GM21786 (cell line): ENCODE data around the gene TXN2.
A peak's percentile ranks its signal among the peaks of the same experiment; 100 is the strongest.
"Not testable (repeated sequence)": the region's sequence is repeated elsewhere in the genome, so short reads cannot be mapped to it uniquely, and the experiment has no call there.

ENCODE experiments used
- ATAC-seq: cut with Tn5 transposase; IDR thresholded peaks from one replicate; pipeline ENCODE4 v1.9.1; 2021; ENCODE audit not compliant: unreplicated experiment

The TXN2 gene

DNA sequence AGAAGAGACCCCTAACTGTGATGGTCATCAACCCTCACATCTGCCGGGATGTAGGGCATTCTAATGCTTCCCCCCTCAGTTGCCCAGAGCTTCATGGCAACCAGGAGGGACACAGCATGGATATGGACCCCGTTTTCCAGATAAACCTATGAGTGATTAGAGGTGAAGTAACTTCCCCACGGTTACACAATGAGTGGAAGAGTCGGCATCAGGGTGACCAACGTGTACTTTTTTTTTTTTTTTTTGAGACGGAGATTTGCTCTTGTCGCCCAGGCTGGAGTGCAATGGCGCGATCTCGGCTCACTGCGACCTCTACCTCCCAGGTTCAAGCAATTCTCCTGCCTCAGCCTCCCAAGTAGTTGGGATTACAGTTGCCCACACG, 25.0 kb downstream of the TXN2 start:
- no peak for ATAC-seq

DNA sequence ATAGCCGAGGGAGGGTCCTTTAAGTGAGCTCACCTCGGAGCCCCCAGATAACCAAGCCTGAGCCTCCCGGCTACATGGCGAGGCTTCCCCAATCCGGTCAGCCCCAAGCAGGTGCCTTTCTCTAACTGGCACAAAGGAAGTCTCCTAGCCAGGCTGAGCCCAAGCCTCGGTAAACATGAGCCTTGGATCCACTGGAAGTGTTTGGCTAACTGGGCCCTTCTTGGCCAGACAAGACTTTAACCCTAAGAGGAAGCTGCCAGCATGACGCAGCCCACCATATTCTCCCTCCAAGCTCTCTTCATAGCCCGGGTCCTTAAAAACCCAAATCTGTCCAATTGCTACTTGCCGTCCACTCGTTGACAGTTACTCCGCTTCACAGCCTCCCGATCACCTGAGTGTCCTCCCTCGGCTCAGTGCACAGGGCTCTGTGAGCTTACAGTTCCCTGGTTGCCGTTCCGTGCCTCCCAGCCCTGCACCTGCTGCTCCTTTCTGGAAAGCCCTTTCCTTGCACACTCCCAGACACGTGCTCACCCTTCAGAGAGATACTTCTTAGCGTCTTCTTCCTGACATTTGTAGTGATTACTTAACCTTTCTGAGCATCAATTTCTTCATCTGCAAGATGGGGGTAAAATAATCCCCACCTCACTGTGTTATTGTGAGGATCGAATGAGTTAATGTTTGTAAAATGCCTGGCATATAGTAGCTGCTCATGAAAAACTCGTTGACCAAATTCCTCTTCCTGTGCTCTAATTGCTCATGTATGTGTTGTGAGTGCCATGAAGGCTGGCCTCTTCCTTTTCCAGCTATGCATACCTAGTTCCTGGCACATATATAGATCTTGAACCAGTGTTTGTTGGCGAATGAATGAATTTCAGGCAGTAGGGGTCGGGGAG, 25.6 kb downstream of the TXN2 start:
- ATAC-seq = no peak

DNA sequence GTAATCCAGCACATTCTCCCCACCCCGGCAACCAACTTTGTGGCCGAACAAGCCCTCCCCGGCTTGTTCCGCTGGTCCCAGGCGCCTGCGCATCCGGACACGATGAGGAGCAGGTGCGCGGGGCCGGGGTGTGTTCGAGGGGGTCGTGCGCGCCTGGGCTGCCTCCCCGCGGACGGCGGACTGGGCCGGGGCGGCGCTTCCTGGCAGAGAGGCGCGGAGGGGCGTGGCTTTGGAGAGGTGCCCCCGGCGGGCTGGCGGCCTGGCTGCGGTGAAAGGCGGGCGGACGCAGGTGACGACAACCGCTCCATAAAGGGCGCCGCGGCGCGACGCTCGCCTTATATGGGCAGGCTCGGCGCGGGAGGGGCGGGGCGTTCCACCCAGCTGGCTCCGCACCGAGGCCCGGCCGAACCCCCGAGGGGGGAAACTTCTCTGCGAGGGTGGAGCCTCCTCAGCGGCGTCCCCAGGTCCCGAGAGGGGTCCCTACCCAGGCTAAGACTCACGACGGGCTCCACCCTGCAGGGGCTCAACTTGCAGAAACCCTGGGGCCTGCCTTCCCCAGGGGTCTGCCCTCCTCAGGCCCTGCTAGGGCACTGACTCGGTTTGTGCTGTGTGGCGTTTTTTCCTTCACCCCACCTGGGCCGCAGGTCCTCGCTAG, 26.4 kb downstream of the TXN2 start:
- ATAC-seq = peak; percentile 43

DNA sequence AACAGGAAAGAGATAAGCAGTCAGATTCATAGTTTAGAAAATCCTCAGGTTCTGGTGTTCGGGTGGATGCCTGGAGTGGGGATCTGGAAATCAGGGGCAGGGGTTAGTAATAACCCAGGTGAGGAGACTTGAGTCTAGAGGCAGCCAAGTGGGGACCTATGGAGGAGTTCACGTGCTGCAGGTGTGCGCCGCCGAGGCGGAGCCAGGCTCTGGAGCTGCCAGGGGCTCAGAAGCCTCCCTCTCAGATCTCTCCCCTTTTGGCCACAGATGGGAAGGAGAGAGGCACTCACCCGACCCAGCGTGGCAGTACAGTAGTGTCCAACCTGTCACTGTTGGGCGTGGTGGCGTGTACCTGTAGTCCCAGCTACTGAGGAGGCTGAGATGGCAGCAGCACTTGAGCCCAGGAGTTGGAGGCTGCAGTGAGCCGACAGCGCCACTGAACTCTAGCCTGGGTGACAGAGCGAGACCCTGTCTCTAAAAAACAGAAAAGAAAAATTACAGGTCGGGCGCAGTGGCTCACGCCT, 27.5 kb downstream of the TXN2 start:
- ATAC-seq = no peak

DNA sequence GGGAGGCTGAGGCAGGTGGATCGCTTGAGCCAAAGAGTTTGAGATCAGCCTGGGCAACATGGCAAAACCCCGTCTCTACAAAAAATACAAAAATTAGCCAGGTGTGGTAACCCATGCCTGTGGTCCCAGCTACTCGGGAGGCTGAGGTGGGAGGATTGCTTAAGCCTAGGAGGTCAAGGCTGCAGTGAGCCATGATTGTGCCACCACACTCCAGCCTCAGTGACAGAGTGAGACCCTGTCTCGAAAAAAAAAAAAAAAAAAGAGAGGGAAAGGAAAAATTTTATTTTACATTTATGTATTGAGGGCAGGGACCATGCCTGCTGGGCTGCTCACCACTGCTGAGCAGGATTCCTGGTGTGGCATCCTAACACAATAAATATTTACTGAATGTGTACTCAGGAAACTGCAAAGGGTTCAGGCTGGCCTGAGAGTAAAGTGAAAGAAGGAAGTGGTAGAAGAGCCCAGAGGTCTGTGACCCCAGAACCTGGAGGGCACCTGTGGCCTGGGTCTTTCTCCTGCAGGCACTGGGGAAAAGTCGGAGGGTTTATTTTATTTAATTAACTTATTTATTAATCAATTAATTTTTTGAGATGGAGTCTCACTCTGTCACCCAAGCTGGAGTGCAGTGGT, 28.3 kb downstream of the TXN2 start:
- ATAC-seq = not testable (repeated sequence)

DNA sequence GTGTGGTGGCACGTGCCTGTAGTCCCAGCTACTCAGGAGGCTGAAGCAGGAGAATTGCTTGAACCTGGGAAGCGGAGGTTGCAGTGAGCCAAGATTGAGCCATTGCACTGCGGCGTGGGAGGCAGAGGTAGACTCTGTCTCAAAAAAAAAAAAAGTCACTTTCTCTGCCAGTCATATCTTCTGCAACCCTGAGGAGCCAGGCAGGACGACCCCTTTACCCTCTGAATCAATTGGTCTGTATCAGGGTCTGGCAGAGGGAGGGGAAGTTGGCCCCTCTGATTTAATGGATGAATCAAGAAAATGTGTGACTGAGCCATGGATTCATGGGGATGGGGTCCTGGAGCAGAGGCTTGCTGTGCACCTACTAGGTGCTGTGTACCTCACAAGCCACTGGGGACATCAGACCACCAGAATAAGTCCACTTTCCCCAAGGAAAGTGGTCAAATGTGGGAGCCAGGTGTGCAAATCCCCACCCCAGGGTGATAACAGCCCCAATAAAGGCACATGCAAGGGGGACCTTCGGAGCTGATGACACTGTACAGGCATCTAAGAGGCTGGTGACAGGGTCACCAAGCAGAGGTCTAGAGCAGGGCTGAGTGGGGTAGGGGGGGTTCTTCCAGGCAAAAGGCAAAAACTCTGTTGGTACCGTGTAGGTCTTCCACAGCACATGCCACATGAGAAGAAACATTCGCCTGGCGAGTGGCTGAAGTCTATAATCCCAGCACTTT, 29.0 kb downstream of the TXN2 start:
- ATAC-seq = no peak

DNA sequence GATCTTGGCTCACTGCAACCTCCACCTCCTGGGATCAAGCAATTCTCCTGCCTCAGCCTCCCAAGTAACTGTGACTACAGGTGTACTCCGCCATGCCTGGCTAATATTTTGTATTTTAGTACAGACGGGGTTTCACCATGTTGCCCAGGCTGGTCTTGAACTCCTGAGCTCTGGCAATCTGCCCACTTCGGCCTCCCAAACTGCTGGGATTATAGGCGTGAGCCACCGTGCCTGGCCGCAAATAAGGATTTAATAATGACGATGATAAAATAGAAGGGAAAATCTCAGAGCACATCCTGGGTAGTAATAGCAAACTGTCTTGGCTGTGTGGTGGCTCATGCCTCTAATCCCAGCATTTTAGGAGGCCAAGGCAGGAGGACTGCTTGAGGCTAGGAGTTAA, 30.5 kb downstream of the TXN2 start:
- ATAC-seq = not testable (repeated sequence)

DNA sequence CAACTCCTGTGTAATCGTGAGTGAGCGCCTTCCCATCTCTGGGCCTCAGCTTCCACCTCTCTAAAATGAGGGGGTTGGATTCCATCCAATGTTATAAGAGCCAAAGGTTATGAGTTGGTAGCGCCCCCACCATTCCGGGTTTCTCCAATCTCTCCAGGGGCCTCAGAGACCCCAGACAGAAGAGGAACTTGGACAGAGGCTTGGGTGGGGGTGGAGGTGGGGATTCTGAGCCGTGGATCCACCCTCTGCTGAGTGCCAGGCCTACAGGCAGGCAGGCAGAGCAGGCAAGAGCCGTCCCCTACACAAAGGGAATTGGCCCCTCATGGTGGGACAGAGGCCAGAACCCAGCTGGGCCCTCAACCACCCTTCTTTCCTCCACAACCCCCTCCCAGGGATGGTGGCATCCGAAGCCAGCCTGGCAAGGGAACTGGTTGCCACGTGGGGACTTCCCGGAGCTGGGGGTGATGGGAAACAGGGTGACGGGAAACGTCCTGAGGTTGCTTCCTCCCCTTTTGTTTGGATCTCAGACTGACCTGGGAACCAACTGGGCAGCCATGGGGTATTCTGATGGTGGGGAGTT, 31.8 kb downstream of the TXN2 start:
- ATAC-seq = no peak

DNA sequence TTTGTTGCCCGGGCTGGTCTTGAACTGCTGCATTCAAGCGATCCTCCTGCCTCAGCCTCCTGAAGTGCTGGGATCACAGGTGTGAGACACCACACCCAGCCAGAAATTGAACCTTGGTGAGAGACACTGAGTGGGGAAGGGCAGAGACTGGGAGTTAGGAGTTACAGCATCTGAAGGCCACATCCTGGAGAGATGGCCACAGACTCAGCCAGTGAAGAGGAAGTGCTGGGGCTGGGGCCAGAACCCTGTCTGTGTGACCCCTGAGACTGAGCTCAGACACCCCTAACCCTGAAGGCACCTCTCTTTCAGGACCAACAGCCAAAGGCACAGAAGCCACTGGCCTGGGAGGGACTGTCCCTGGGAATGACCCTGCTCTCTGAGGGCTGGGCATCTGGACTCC, 33.8 kb downstream of the TXN2 start:
- ATAC-seq = no peak

DNA sequence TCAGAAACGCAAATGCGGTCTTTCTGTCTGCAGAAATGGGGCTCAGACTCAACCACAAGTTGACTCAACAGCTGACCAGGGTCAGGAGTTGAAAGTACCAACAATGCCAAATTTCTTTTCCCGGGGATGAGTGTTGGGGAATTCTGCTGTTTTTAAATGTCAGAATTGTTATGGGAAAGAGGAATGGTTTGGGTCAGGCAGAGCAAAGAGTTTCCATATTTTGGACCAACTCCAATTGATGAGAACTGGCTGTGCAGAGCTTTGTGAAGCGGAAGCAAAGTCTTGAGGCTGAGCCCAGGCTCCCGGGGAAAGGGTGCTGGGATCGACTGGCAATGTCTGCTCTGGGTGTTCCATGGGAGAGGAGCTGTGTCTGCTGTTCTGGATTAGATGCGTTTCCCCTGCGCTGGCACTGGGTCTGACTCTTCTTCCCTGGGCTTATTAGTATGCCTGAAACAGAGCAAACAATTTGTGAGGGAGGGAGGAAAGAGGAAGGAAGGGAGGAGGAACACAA, 36.2 kb downstream of the TXN2 start:
- ATAC-seq = no peak

DNA sequence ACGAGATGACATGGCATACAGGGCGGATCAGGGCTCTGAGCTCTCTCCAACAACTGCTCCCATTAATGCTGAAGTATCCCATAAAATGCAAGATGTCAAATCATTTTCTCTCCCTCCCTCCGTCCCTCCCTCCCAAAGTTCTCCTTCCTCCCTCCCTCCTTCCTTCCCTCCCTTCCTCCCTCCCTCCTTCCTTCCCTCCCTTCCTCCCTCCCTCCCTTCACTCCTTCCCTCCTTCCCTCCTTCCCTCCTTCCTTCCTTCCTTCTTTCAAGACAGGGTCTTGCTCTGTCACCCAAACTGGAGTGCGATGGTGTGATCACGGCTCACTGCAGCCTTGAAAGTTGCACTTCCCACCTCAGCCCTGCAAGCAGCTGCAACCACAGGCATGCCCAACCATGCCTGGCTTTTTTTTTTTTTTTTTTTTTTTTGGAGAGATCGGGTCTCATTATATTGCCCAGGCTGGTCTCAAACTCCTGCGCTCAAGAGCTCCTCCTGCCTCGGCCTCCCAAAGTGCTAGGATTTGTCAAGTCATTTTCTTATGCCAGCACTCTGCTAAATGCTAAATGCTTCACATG, 38.2 kb downstream of the TXN2 start:
- ATAC-seq = no peak

DNA sequence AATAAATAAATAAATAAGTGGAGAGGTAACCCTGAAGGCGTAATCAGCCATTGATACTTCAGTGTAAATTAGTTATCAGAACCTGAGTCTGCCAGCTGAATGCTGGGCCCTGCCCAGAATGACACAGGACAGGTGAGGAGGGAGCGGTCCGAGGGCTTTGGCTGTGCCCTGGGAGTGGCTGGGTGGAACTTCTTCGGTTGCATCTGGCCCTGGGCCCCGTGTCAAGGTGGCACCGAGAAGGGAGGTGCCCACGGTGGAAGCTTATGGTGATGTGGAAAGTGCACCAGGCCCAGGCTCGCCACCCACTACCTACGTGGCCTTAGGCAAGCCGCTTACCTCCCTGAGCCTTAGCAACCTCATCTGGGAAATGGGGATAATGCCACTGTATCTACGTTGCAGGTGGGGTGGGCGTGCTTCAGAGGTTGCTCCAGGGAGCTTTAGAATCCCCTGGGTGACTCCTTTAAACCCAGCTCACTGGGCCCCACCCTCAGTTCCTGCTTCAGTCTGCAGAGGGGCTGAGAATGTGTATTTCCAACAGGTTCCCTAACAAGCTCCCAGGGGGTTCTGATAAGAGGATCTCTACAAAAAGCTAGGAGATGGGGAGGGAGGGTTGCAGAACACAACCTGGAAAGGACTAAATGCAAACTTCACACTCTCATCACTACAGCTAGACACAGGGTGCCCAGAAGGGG, 38.8 kb downstream of the TXN2 start:
- ATAC-seq = no peak

DNA sequence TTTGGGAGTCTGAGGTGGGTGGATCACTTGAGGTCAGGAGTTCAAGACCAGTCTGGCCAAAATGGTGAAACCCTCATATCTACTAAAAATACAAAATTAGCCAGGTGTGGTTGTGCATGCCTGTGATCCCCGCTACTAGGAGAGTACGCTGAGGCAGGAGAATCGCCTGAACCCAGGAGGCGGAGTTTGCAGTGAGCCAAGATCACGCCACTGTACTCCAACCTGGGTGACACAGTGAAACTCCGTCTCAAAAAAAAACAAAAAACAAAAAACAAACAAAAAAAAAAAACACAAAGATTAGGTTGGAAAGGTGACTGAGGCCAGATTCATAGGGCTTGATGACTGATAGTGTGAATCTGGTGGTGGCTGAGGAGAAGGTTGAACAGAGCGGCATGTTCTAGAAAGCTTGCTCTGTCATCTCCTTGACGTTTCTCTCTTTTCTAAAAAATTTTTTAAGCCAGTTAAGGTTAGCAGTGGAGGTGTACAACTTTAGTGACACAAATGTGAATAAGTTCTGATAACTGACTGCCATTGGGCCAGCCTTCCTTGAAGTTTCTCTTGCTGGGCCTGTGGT, 40.9 kb downstream of the TXN2 start:
- ATAC-seq = no peak

DNA sequence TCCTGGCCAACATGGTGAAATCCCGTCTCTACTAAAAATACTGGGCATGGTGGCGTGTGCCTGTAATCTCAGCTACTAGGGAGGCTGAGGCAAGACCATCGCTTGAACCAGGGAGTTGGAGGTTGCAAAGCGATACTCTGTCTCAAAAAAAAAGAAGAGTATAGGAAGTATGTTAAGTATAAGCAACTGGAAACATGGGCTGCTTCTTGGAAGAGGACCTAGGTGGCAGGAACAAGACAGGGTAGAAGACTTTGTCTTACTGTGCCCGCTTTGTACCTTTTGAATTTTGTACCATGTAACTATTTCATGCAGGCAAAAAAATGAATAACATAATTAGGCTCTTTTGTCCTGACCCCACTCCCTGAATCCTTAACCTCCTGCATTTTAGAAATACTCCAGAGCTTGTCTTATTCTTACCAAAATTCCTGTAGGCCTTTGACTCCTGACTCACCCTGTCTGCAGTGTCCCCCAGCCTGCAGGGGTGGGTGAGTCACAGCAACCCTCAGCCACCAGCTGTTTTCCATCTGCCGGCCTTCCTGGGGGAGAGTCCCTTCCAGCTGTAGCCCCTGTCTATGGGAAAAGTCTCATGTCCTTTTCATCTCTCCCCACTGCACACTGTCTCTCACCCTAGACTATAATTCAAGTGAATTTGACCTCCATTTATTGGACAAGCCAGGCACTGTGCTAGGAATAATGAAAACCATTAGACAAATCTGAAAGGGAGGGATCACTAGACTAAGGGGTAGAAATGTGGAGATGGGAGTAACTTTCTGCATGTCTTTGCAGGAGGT, 41.8 kb downstream of the TXN2 start:
- no peak for ATAC-seq

DNA sequence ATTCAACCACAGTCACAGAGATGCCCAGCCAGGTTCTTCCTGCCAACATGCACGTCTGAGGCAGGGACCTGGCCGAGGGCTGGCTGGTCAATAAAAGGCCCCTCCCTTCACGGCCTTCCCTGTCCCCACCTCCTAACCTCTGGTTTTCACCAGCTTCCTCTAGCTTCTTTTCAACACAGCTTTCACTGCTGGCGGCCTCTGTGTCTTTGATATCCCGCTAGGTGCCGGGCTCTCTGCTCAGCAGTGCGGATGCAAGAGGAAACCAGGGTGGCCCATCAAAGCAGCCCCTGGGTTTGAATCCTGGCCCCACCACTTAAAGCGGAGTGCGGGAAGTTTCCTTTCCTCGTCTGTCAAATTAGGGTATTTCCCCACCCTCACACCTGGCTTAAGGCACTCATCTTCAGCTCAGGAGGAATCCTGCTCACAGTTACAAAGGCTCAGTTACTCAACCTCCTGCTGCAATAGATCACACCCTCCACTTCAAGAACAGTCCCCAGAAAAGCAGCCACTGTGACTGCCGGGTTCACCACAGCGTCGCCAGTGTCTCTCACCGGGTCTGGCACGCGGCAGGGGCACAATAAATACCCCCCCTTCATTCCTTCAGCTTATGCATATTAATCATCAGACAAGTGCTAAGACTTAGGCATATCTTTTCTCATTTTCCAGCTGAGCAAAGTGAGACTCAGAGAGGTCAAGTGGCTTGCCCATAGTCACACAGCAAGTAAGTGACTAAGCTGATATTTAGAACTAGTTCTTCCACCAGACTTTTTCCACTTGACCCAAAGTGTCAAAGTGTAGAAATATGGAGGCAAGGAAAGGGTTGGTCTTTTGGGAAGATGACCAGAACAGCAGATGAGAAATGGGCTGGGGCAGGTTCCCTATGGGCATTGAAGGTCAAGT, 45.7 kb downstream of the TXN2 start:
- ATAC-seq = no peak

DNA sequence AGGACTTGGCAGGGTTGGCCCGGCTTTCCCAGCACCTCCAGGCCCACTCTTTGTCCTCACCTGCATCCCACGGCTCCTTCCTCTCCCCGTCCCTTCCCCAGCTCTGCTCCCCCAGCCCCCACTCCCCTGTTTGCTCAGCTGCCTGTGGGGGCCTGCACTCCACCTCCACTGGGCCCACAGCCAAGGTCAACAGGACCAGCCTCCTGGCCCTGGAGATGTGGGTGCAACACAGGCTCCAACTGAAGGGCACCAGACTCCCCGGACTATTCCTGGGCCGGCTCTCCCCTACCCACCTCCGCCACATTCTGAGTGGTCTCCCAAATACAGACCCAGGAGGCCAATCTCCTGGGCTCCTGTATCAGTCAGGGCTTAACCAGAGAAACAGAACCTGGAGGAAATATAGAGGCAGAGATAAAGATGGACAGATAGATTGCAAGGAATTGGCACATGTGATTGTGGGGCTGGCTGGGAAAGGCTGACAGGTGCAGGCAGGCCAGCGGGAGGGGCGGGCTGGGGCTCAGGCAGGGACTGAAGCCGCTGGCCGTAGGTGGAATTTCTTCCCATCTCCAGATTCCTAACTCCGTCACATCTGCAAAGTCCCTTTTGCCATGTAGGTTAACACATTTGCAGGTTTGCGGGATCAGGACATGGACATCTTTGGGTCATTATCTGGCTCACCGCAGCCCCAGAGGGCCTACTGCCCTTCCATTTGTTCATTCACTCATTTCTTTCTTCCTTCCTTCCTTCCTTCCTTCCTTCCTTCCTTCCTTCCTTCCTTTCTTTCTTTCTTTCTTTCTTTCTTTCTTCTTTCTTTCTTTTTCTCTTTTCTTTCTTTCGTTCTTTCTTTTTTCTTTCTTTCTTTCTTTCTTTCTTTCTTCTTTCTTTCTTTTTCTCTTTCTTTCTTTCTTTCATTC, 47.9 kb downstream of the TXN2 start:
- no peak for ATAC-seq
